PC-3 (cell line): Measurements from ENCODE around the gene TMEM168. TPM values are rescaled to one million over a fixed set of nuclear protein-coding genes. Genes with fewer than 3 reads are reported as not detected.
A peak's percentile ranks its signal among the peaks of the same experiment; 100 is the strongest.

Source experiments
- ATAC-seq: fragments of 200-7000 bp; cut with Tn5 transposase; 2 replicates; pipeline ENCODE4 v1.9.1; 2020; ENCODE audit warnings: mild to moderate bottlenecking, moderate library complexity
- BruUV-seq: library from RNA; stranded (reverse); fragments of 400-500 nt; replicated peaks from 2 replicates; lab custom pipeline; 2021; lab: Mats Ljungman, UMichigan
- CTCF ChIA-PET: fragments of 300-600 bp; sonication (Branson Sonifier 250); formaldehyde crosslinking; loops from one replicate; lab custom pipeline; 2022; ENCODE audit warnings: antibody characterized with exemption; lab: Charles Lee
- POLR2A ChIA-PET: fragments of 300-600 bp; sonication (Branson Sonifier 250); formaldehyde crosslinking; loops from one replicate; lab custom pipeline; 2022; ENCODE audit warnings: antibody characterized with exemption; ENCODE audit not compliant: unreplicated experiment; lab: Charles Lee
- DNase-seq: peaks from one replicate; pipeline ENCODE4 v3.0.0-alpha.2; 2015
- H2AFZ ChIP-seq: fragments of 300-600 bp; sonication (generic); 2 replicates; pipeline ENCODE4 v1.6.0; 2016; ENCODE audit warnings: antibody characterized with exemption, low read length
- H3F3A ChIP-seq: fragments of 300-600 bp; sonication (generic); one replicate; pipeline ENCODE4 v1.6.0; 2017; ENCODE audit warnings: antibody characterized with exemption, low read length, control low read depth, mild to moderate bottlenecking; ENCODE audit not compliant: unreplicated experiment
- H3K27ac ChIP-seq: fragments of 300-600 bp; sonication (generic); 2 replicates; pipeline ENCODE4 v1.5.1; 2016; ENCODE audit warnings: mild to moderate bottlenecking, low read length
- H3K27me3 ChIP-seq: fragments of 300-600 bp; sonication (generic); 2 replicates; pipeline ENCODE4 v1.6.1; 2016; ENCODE audit warnings: low read length, mixed read lengths
- H3K36me3 ChIP-seq: fragments of 300-600 bp; sonication (generic); 2 replicates; pipeline ENCODE4 v1.6.1; 2016; ENCODE audit warnings: low read depth, mixed run types, low read length, mixed read lengths
- H3K4me1 ChIP-seq: fragments of 300-600 bp; sonication (generic); 2 replicates; pipeline ENCODE4 v1.5.1; 2016; ENCODE audit warnings: low read length; ENCODE audit not compliant: insufficient read depth
- H3K4me2 ChIP-seq: fragments of 300-600 bp; sonication (generic); 2 replicates; pipeline ENCODE4 v1.6.0; 2016; ENCODE audit warnings: low read length
- H3K4me3 ChIP-seq: fragments of 300-600 bp; sonication (generic); 2 replicates; pipeline ENCODE4 v1.5.1; 2016; ENCODE audit warnings: mild to moderate bottlenecking, low read length, mixed read lengths
- H3K79me2 ChIP-seq: fragments of 300-600 bp; sonication (generic); 2 replicates; pipeline ENCODE4 v1.6.1; 2017; ENCODE audit warnings: low read length, mixed read lengths
- H3K9ac ChIP-seq: fragments of 300-600 bp; sonication (generic); 2 replicates; pipeline ENCODE4 v1.6.0; 2016; ENCODE audit warnings: mild to moderate bottlenecking, low read length
- H3K9me2 ChIP-seq: fragments of 300-600 bp; sonication (generic); replicated peaks from 2 replicates; pipeline ENCODE4 v1.6.1; 2016; ENCODE audit warnings: mixed run types, low read length, mixed read lengths
- H3K9me3 ChIP-seq: fragments of 300-600 bp; sonication (generic); 2 replicates; pipeline ENCODE4 v1.6.1; 2016; ENCODE audit warnings: low read length, mixed read lengths
- H4K20me1 ChIP-seq: fragments of 300-600 bp; sonication (generic); 2 replicates; pipeline ENCODE4 v1.6.1; 2016; ENCODE audit warnings: low read length, mixed read lengths
- EZH2 ChIP-seq: fragments of 300-600 bp; sonication (generic); IDR thresholded peaks from one replicate; pipeline ENCODE4 v1.6.1; 2017; ENCODE audit warnings: antibody characterized with exemption, mild to moderate bottlenecking, low read length; ENCODE audit not compliant: unreplicated experiment
- EZH2phosphoT487 ChIP-seq: fragments of 300-600 bp; sonication (generic); IDR thresholded peaks from 2 replicates; pipeline ENCODE4 v1.6.1; 2018; ENCODE audit warnings: mild to moderate bottlenecking, antibody characterized with exemption, low read length, borderline replicate concordance
- intact Hi-C: fragments of 100-400 bp; cut with micrococcal nuclease; formaldehyde crosslinking; loops from 2 replicates; pipeline ENCODE4 v1.9.0; 2023
- total RNA-seq: library from RNA; depleted of rRNA; stranded (reverse); fragments of >200 nt; gene quantifications from 2 replicates; pipeline ENCODE4 v1.2.3, GENCODE V29; 2014
- TF ChIP-seq, protein P1 (sequence below): fragments of 300-600 bp; sonication (generic); conservative IDR thresholded peaks from 2 replicates; pipeline ENCODE4 v1.5.1; 2017; ENCODE audit warnings: antibody characterized with exemption, low read depth, mild to moderate bottlenecking, low read length

Gene TMEM168
- total RNA-seq, 1 experiment from 2014 or later = 19.8 TPM

DNA sequence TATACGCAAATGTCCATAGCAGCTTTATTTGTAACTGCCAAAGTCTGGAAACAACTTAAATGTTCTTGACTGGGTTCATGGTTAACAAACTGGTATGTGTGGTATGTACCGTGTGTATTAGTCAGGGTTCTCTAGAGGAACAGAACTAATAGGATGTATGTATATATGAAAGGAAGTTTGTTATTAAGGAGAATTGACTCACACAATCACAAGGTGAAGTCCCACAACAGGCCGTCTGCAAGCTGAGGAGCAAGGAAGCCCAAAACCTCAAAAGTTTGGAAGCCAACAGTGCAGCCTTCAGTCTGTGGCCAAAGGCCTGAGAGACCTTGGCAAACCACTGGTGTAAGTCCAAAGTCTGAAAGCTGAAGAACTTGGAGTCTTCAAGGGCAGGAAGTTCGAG, 66.8 kb downstream of the TMEM168 start:
- no peak overlapping the region for H3K4me2 ChIP-seq
- no peak overlapping the region for H3K4me3 ChIP-seq
- H3K36me3 ChIP-seq = no peaks in the 10 kb centered on the region
- no peak for ATAC-seq
- no peak overlapping the region for H3K9ac ChIP-seq
- no peaks in the 10 kb centered on the region for H3F3A ChIP-seq
- no TSS peak for BruUV-seq
- H3K4me1 ChIP-seq = no peaks in the 10 kb centered on the region
- POLR2A ChIA-PET = no interaction called here
- no peaks in the 10 kb centered on the region for H3K9me2 ChIP-seq
- H3K9me3 ChIP-seq = no peaks in the 10 kb centered on the region
- H2AFZ ChIP-seq = no peak overlapping the region
- peaks cover 13% of the 10 kb centered on the region; the same call in 1 of the 2 replicates for H3K27me3 ChIP-seq
- TF ChIP-seq, protein P1, sequence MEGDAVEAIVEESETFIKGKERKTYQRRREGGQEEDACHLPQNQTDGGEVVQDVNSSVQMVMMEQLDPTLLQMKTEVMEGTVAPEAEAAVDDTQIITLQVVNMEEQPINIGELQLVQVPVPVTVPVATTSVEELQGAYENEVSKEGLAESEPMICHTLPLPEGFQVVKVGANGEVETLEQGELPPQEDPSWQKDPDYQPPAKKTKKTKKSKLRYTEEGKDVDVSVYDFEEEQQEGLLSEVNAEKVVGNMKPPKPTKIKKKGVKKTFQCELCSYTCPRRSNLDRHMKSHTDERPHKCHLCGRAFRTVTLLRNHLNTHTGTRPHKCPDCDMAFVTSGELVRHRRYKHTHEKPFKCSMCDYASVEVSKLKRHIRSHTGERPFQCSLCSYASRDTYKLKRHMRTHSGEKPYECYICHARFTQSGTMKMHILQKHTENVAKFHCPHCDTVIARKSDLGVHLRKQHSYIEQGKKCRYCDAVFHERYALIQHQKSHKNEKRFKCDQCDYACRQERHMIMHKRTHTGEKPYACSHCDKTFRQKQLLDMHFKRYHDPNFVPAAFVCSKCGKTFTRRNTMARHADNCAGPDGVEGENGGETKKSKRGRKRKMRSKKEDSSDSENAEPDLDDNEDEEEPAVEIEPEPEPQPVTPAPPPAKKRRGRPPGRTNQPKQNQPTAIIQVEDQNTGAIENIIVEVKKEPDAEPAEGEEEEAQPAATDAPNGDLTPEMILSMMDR = no peak
- no peak for TF ChIP-seq EZH2phosphoT487
- TF ChIP-seq EZH2 = no peak
- intact Hi-C loops = no loop called here
- no peak overlapping the region for H3K27ac ChIP-seq
- H4K20me1 ChIP-seq = no peaks in the 10 kb centered on the region
- DNase-seq = peak; percentile 13
- CTCF ChIA-PET = no interaction called here
- H3K79me2 ChIP-seq = no peaks in the 10 kb centered on the region

DNA sequence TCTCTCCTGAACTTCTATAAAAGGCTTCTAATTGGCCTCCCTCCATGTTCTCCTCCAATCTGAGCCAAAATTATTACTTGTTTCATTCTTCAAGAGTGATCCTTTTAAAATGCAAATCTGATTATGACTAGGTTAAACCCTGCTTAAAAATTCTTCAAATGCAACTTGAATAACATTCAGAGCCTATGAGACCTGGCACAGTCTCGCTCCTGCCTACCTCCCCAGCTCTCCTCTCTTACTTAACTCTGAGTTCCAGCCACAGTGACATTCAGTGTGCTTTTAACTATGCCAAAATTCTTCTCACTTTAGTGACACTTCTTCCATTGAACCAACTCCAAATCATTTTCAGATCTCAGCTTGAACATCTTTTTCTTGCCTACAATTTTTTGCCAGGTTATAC, 68.8 kb downstream of the TMEM168 start:
- peaks cover 13% of the 10 kb centered on the region; the same call in 1 of the 2 replicates for H3K27me3 ChIP-seq
- POLR2A ChIA-PET = no interaction called here
- H3K4me3 ChIP-seq = no peak overlapping the region
- H3F3A ChIP-seq = no peaks in the 10 kb centered on the region
- H2AFZ ChIP-seq = no peak overlapping the region
- no TSS peak for BruUV-seq
- H3K9me3 ChIP-seq = no peaks in the 10 kb centered on the region
- H3K36me3 ChIP-seq = no peaks in the 10 kb centered on the region
- H3K79me2 ChIP-seq = no peaks in the 10 kb centered on the region
- TF ChIP-seq EZH2phosphoT487 = no peak
- TF ChIP-seq, protein P1 = no peak
- no peak for TF ChIP-seq EZH2
- no peak overlapping the region for H3K27ac ChIP-seq
- ATAC-seq (no peak), DNase-seq (no peak)
- H3K9me2 ChIP-seq = no peaks in the 10 kb centered on the region
- CTCF ChIA-PET = no interaction called here
- no peaks in the 10 kb centered on the region for H4K20me1 ChIP-seq
- intact Hi-C loops = no loop called here
- no peak overlapping the region for H3K9ac ChIP-seq
- H3K4me1 ChIP-seq = no peaks in the 10 kb centered on the region
- H3K4me2 ChIP-seq = no peak overlapping the region

DNA sequence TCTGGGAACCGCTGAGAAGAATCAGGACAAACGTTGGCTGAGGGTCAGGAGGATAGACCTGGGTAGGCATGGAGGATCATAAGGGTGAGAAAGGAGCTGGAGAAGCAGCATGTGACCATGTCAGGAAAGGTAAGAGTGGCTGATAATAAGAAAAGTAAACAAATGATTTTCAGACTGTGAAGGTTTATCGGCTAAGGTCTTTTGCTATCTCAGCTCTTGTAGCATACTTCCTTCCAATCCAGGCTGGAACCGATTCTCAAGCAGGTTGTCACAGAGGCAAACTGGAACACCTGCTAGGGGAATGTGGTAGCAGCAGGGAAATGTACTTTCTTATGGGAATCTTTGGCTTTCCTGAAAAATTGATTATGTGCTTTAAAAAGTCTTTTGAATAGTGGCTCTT, 74.7 kb downstream of the TMEM168 start:
- H4K20me1 ChIP-seq = no peaks in the 10 kb centered on the region

More for the DNA sequence above, 74.7 kb downstream of the TMEM168 start:
- Histone ChIP-seq H3K79me2 (no peaks in the 10 kb centered on the region), H3K4me2 (no peak overlapping the region), H3K27me3 (peaks cover 2% of the 10 kb centered on the region; the same call in 1 of the 2 replicates), H3K9ac (no peak overlapping the region), H3K4me3 (no peak overlapping the region), H3K4me1 (no peaks in the 10 kb centered on the region), H3K9me2 (no peaks in the 10 kb centered on the region), H3F3A (no peaks in the 10 kb centered on the region), H2AFZ (no peak overlapping the region), H3K9me3 (no peaks in the 10 kb centered on the region), H3K27ac (no peak overlapping the region), H3K36me3 (no peaks in the 10 kb centered on the region)
- POLR2A ChIA-PET = no interaction called here
- intact Hi-C loops = no loop called here
- no TSS peak for BruUV-seq
- CTCF ChIA-PET = no interaction called here
- ATAC-seq = no peak
- TF ChIP-seq, protein P1 = no peak
- no peak for TF ChIP-seq EZH2phosphoT487
- no peak for TF ChIP-seq EZH2
- no peak for DNase-seq
